GM08714 (cell line): ENCODE measurements around the gene ZNF600.
"Not testable (repeated sequence)": the region's sequence is repeated elsewhere in the genome, so short reads cannot be mapped to it uniquely, and the experiment has no call there.

Experiments used
- H3K4me3 ChIP-seq: fragments of 200-500 bp; sonication (Bioruptor generic); 2 replicates; pipeline ENCODE4 v1.5.1; 2014; ENCODE audit warnings: mild to moderate bottlenecking, low read length, inconsistent platforms
- ZNF274 ChIP-seq: IDR thresholded peaks from 2 replicates; pipeline ENCODE4 v1.6.1; 2012; ENCODE audit warnings: mild to moderate bottlenecking, low read depth, low read length

ZNF600 gene

DNA sequence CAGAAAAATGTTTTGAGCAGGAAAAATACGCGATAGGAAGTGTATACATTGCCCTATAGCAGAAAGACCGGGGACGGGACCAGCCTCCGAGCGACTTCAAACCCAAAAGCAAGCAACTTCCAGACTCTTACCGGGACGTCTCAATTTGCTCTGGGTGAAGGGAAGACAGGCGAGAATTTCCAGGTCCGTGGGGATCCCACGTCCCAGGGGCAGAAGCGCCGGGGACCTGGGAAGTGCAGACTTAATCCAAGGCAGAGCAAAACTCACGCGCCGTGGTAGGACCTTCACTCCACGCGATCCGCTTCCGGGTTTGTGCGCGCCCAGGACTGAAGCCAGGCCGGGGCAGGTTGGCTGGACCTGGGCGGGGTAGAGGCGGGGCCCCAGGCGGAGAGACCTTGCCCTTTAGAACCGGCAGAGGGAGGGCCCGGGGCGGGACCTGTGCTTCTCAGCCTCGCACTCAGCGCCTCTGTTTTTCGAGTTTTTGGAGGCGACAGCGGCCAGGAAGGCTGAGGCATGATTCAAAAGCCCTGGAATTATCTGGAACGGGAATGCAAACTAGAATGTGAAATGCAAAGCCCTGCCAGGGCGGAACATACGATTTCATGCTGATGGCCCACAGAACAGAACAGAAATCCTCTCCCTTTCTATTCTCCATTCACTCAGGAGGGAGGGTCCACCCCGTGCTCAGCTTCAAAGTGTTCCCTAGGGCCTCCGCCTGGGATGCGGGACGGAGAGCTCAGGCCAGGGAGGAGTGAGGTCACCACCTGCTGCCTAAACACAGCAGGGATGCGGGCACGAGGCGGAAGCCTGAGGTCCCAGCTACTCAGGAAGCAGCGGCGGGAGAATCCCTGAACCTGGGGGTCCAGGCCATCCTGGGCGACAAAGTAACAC lies at the start of gene ZNF600:
Gene ZNF600 (minus strand): TSS at position 328 of the 891 bp plus-strand sequence. CDS start 7,903 bp downstream, outside the sequence.
- peak within 1 kb of the TSS; percentile 85; the same call in 1 of the 2 replicates for H3K4me3 ChIP-seq

DNA sequence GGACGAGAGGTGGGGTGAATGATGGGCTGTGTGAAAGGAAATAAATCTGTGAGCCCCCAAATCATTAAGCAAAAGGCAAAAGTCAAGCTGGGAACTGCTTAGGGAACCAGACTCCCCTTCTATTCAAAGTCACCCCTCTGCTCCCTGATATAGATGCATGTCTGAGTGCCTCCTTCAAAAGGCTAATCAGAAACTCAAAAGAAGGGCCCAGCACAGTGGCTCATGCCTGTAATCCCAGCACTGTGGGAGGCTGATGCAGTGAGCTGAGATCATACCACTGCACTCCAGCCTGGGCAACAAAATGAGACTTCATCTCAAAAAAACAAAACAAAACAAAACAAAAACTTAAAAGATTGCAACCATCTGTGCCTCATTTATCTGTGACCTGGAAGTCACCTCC lies 47.7 kb upstream of the ZNF600 start:
- not testable (repeated sequence) for H3K4me3 ChIP-seq

DNA sequence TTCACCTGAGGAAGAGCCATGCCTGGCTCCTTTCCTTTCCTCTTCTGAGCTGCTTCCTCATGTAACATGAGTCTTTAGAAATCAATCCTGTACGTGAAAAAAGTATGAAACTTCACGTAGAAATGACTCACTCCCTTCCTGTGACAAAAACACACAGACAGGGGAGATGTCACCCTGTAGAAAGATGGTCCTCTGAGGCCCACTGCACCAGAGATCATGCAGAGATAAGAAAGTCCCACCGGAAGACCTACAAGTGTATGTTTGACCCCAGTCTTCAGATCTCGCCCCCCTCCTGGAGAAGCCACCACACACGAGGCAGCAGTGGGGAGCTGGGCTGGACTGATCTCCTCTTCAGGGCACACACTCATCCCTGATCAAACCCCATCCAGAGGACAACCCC lies 47.0 kb upstream of the ZNF600 start:
- not testable (repeated sequence) for H3K4me3 ChIP-seq

DNA sequence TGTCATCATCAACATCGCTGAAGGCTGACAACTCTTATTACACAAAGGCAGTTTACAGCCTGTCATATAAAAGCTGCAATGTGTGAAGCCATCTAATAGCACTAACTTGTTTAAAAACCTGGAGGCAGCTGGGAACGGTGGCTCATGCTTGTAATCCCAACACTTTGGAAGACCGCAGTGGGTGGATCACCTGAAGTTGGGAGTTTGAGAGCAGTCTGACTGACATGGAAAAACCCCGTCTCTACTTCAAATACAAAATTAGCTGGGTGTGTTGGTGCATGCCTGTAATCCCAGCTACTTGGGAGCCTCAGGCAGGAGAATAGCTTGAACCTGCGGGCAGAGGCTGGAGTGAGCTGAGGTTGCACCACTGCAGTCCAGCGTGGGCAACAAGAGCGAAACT lies 43.3 kb upstream of the ZNF600 start:
- not testable (repeated sequence) for H3K4me3 ChIP-seq

DNA sequence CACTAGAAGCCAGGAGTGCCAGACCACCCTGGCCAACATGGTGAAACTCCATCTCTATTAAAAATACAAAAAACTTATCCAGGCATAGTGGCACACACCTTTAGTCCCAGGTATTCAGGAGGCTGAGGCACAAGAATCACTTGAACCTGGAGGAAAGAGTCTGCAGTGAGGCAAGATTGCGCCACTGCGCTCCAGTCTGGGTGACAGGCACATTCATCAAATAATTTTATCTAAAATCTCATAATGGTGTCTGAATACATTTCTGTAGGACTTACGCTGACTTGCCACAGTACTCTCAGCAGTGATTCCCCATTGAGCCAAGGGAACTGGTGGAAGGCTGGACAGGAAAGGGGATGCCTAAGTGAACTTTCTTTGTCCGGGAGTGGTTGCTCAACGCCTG lies 39.2 kb upstream of the ZNF600 start:
- H3K4me3 ChIP-seq: no peak overlapping the region
- TF ChIP-seq ZNF274: no peak

DNA sequence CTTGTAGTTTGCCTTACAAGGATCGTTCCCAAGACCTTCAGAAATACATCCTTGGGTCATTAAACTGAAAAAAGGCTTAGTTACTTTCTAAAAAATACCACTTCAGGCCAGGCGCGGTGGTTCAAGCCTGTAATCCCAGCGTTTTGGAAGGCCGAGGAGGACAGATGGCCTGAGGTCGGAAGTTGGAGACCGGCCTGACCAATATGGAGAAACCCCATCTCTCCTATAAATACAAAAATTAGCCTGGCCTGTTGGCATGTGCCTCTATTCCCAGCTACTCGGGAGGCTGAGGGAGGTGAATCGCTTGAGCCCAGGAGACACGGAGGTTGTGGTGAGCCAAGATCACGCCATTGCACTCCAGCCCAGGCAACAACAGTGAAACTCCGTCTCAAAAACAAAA lies 37.1 kb upstream of the ZNF600 start:
- TF ChIP-seq ZNF274: no peak
- no peak overlapping the region for H3K4me3 ChIP-seq

DNA sequence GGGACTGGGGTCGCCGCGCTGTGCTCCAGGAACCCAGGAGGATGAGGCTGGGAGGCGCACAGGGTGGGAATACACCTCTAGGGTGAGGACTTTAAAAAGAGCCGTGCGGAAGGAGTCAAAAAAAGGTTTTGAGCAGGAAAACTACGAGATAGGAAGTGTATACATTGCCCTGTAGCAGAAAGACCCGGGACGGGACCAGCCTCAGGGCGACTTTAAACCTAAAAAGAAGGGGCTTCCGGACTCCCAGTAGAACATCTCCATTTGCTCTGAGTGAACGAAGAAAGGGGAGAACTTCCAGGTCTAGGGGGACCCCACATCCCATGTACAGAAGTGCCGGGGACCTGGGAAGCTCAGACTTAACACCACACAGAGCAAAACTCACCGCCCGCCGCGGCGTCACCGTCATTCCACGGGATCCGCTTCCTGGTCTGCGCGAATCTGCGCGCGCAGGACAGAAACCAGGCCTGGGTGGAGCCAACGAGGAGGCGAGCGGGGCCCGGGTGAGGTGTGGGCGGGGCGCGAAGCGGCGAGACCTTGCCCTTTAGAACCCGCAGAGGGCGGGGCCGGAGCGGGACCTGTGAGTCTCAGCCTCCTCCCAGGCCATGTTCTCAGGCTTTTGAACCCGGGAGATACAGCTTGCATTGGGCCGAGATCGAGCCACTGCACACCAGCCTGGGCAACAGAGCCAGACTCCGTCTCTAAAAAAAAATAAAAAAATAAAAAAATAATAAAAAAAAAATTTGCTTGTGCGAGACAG lies 34.8 kb upstream of the ZNF600 start, which contains the start of gene ZNF28:
Gene ZNF28 (minus strand): TSS at position 430 of the 757 bp plus-strand sequence. CDS start 3,675 bp downstream, outside the sequence.
- peak within 1 kb of the TSS; percentile 93 for H3K4me3 ChIP-seq

DNA sequence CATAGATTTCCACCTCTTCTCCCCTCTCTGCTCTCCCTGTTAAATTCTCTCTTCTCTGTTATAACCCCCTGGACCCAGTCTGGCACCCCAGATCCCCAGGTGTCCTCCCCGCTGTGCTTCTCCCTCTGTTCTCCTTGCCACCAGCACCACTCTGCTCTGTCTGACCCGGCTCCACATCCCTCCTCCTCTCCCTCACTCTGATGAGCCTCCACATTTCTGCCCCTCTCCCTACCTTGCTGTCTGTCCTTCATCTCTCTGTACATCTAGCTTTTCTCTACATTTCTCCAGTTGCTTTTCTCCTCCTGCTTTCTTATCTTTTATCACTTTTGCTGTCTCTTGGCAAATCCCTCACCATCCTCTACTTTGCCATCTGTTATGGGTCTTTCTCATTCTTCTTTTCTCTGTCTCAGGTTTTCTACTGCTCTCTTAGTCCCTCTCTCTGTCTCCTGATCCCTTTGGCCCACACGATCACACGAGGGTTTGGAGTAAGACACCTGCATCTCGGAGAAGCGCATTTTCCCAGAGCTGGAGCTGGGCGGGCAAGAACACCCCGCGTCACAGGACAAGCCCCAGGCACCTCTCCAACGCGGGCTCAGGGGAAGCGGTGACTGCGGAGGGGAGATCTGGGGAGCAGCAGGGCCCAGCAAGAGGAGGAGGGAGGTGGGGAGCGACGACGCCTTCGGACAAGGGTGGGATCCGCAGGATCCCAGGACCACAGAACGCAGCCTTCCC lies 34.0 kb upstream of the ZNF600 start:
- H3K4me3 ChIP-seq: peak overlapping the region; percentile 93

DNA sequence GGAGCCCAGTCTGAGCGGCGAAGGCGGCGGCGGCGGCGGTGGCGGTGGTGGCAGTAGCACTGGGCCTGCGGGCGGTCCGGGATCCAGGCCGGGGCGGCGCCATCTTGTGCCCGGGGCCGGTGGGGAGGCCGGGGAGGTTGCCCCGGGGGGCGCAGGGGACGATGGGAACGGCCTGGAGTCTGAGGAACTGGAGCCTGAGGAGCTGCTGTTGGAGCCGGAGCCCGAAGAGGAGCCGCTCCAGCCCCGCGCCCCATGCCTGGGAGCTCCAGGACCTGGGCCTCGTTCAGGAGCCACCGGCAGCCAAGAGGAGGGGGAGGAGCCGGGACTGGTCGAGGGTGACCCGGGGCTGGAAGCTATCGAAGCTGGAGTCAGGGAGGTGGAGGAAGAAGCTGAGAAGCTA lies 23.2 kb upstream of the ZNF600 start:
- no peak overlapping the region for H3K4me3 ChIP-seq
- no peak for TF ChIP-seq ZNF274

DNA sequence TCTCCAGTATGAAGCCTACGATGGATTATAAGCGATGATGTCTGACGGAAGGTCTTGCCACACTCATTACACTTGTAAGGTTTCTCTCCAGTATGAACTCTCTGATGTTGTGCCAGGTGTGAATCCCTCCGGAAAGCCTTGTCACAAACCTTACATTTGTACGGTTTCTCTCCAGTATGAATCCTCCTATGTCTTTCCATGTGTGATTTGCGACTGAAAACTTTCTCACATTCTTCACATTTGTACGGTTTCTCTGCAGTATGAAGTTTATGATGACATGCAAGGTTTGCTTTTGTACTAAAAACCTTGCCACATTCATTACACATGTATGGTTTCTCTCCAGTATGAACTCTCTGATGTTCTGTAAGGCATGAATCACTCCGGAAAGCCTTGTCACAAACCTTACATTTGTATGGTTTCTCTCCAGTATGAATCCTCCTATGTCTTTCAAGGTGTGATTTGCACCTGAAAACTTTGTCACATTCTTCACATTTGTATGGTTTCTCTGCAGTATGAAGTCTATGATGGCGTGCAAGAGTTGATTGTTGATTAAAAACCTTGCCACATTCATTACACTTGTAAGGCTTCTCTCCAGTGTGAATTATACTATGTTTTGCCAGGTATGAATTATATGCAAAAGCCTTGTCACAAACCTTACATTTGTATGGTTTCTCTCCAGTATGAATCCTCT lies 13.5 kb upstream of the ZNF600 start:
- not testable (repeated sequence) for H3K4me3 ChIP-seq
- TF ChIP-seq ZNF274: peak; percentile 83

DNA sequence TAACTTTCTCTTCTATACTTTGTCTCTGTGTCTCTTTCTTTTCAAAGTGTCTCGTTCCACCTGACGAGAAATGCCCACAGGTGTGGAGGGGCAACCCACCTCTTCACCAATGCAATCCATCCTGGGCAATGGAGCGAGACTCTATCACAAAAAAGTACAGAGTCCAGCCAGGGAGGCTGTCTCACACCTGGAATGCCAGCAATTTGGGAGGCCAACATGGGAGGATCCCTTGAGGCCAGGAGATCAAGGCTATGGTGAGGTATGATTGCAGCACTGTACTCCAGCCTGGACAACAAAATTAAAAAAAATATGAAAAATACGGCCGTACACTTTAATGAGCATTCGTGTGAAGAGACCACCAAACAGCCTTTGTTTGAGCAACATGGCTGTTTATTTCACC lies 2.8 kb upstream of the ZNF600 start:
- H3K4me3 ChIP-seq: no peak overlapping the region
- no peak for TF ChIP-seq ZNF274

DNA sequence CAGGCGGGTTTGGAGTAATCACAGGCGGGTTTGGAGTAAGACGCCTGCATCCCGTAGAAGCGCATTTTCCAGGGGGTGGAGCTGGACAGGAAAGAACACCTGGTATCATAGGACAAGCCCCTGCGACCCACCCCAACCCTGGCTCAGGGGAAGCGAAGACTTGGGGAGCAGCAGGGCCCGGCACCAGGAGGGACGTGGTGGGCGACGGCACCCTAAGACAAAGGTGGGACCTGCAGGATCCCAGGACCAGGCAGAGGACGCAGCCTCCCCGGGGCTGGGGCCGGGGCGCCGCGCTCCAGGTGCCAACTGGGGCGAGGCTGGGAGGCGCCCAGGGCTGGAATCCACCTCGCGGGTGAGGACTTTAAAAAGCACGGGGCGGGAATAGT lies 520 bp downstream of the ZNF600 start:
- H3K4me3 ChIP-seq: peak overlapping the region; percentile 85; the same call in 1 of the 2 replicates
- TF ChIP-seq ZNF274: no peak

DNA sequence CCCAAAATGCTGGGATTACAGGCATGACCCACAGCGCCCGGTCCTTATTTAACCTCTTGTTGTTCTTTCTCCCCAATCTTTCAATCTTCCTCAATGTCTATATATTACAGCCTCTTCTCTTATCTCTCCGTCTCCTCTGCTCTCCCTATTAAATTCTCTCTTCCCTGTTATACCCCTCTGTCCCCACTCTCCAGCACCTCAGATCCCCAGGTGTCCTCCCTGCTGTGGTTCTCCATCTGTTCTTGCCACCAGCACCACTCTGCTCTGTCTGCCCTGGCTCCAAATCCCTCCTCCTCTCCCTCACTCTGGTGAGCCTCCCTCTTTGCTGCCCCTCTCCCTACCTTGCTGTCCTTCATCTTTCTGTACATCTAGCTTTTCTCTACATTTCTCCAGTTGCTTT lies 1.1 kb downstream of the ZNF600 start:
- H3K4me3 ChIP-seq: peak overlapping the region; percentile 85; the same call in 1 of the 2 replicates
- TF ChIP-seq ZNF274: no peak

DNA sequence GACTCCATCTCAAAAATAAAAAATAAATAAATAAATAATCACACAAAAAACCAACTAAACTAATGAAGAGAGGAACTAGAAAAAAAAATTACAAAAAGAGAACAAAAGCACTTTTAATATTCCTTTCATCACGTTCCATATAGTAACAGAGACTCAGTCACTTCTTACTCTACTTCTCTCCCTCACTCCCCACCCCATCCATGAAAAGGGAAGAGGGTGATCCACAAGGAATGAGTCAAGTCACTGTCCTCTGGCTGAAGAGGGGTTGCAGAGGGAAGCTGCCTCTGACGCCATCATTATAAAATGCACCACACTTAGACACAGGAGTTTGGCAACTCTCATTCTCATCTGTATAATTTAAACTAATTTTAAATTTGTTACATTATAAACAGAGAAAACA lies 3.7 kb downstream of the ZNF600 start:
- not testable (repeated sequence) for H3K4me3 ChIP-seq
